Measurements from ENCODE around the gene TLL2. TPM values are rescaled to one million over a fixed set of nuclear protein-coding genes. Genes with fewer than 3 reads are reported as not detected.

Gene TLL2
- total RNA-seq, 1 experiment from 2014 or later = 9.1 TPM

- TF ChIP-seq AR (CRISPR knock-in tag; IDR thresholded peaks at IDR 0.05) (no peak), NR3C1 (CRISPR knock-in tag; conservative IDR thresholded peaks at IDR 0.05; ENCODE audit: low read depth) (no peak), TP53 (CRISPR knock-in tag; IDR thresholded peaks at IDR 0.05) (no peak), TEAD1 (CRISPR knock-in tag; IDR thresholded peaks at IDR 0.05) (no peak), MYBL2 (CRISPR knock-in tag; IDR thresholded peaks at IDR 0.05) (no peak), CREM (CRISPR knock-in tag; IDR thresholded peaks at IDR 0.05) (no peak), AFF4 (CRISPR knock-in tag; IDR thresholded peaks at IDR 0.05; ENCODE audit: borderline replicate concordance) (no peak), E2F5 (CRISPR knock-in tag; IDR thresholded peaks at IDR 0.05) (no peak), ZNF423 (CRISPR knock-in tag; IDR thresholded peaks at IDR 0.05) (no peak), ZNF416 (CRISPR knock-in tag; IDR thresholded peaks at IDR 0.05) (no peak), FOXJ3 (CRISPR knock-in tag; IDR thresholded peaks at IDR 0.05; ENCODE audit: borderline replicate concordance) (no peak), TCF7 (CRISPR knock-in tag; IDR thresholded peaks at IDR 0.05; ENCODE audit: low read depth) (no peak), GRHL2 (CRISPR knock-in tag; IDR thresholded peaks at IDR 0.05; ENCODE audit: insufficient replicate concordance, severe bottlenecking) (no peak)
These were observed 82.3 kb downstream of the TLL2 start (continued) for GRCh38 chr10:96431211-96431970.

- CTCF ChIA-PET = interaction anchor here (0.9 to 1.3 kb wide), 2 partner anchors 15 to 83 kb away, joined by 3 read pairs; no protein-coding TSS in a partner anchor
- Mint-ChIP-seq H3K27me3 (ENCODE audit: low read depth) (no peaks in the 10 kb centered on the region), H3K9me3 (no peaks in the 10 kb centered on the region), H3K4me3 (no peak overlapping the region), H3K27ac (no peak overlapping the region), H3K36me3 (peaks cover 10% of the 10 kb centered on the region), H3K4me1 (no peaks in the 10 kb centered on the region; the same call in 1 of the 2 replicates)
- POLR2A ChIA-PET = no interaction called here
- no peak for ATAC-seq
- DNase-seq (ENCODE audit: low spot score) = no peak
- no peak for TF ChIP-seq ZNF671 (CRISPR knock-in tag; IDR thresholded peaks at IDR 0.05)
- no peak for TF ChIP-seq GABPB1 (CRISPR knock-in tag; IDR thresholded peaks at IDR 0.05)
- no peak for TF ChIP-seq ESRRA (CRISPR knock-in tag; IDR thresholded peaks at IDR 0.05; ENCODE audit: borderline replicate concordance)
- no peak for TF ChIP-seq E2F5 (CRISPR knock-in tag; IDR thresholded peaks at IDR 0.05)
- TF ChIP-seq FOXJ3 (CRISPR knock-in tag; IDR thresholded peaks at IDR 0.05; ENCODE audit: borderline replicate concordance) = no peak
- no peak for TF ChIP-seq MYBL2 (CRISPR knock-in tag; IDR thresholded peaks at IDR 0.05)
- TF ChIP-seq CREB1 (CRISPR knock-in tag; IDR thresholded peaks at IDR 0.05) = no peak
- TF ChIP-seq TEAD4 (CRISPR knock-in tag; IDR thresholded peaks at IDR 0.05) = no peak
- no peak for TF ChIP-seq IRF1 (CRISPR knock-in tag; IDR thresholded peaks at IDR 0.05)
- TF ChIP-seq FOXK1 (CRISPR knock-in tag; IDR thresholded peaks at IDR 0.05) = no peak
- TF ChIP-seq RELA (CRISPR knock-in tag; IDR thresholded peaks at IDR 0.05; ENCODE audit: borderline replicate concordance) = no peak
- no peak for TF ChIP-seq CBFB (CRISPR knock-in tag; IDR thresholded peaks at IDR 0.05; ENCODE audit: low read depth)
- no peak for TF ChIP-seq ATF2 (CRISPR knock-in tag; IDR thresholded peaks at IDR 0.05; ENCODE audit: borderline replicate concordance, low read depth)
- no peak for TF ChIP-seq SOX15 (CRISPR knock-in tag; IDR thresholded peaks at IDR 0.05)
- no peak for TF ChIP-seq ETV6 (CRISPR knock-in tag; IDR thresholded peaks at IDR 0.05)
These were observed 86.4 kb downstream of the TLL2 start for GRCh38 chr10:96427291-96427690.

All from WTC11 (cell line).